ENCODE measurements around the gene RHOBTB1. TPM values are rescaled to one million over a fixed set of nuclear protein-coding genes. Genes with fewer than 3 reads are reported as not detected.

Gene RHOBTB1
- 17.1 and 22.8 TPM in 2 replicates for total RNA-seq

GRCh38 chr10:60944058-60944909, at the start of gene RHOBTB1:
Gene RHOBTB1 (minus strand): TSS chr10:60944185. CDS start chr10:60911542, 32,643 bp downstream.

Other genes starting within 250 kb of the RHOBTB1 start
- gene CDK1, start 165.7 kb downstream of the RHOBTB1 start, total RNA-seq, result 5.1 and 92.6 TPM in 2 replicates

All from mesangial cell (primary cell).